Measurements from ENCODE around the gene ANKRD17.
A peak's percentile ranks its signal among the peaks of the same experiment; 100 is the strongest.

Gene ANKRD17

DNA sequence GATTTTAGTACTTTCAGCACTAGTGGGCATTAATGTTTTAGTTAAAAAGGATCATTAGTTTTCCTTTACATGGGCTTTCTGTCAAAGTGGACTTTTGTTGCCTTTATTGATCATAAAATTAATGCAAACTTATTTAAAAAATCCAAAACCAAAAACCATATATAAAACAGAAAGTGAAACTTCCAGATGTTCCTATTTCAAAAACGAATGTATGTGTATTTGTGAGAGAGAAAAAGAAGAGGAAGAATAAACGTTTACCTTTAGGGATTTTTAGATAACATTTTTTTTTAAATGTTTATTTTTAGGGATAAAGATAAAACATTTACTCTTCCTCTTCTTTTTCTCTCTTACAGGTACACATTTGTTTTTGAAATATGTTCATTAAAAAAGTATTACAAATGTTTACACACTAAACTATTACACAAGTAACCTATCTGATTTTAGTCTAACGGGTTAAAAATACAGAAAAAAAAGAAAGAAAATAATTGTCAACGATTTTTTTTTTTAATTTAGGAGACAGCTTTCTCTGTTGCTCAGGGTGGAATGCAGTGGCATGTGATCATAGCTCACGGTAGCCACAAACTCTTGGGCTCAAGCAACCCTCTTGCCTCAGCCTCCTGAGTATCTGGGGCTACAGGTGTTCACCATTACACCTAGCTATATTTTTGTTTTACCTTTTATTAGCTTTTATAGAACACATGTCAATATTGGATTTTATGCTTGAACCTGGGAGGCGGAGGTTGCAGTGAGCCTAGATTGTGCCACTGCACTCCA, 172.3 kb downstream of the ANKRD17 start:
- TF ChIP-seq, protein P1, sequence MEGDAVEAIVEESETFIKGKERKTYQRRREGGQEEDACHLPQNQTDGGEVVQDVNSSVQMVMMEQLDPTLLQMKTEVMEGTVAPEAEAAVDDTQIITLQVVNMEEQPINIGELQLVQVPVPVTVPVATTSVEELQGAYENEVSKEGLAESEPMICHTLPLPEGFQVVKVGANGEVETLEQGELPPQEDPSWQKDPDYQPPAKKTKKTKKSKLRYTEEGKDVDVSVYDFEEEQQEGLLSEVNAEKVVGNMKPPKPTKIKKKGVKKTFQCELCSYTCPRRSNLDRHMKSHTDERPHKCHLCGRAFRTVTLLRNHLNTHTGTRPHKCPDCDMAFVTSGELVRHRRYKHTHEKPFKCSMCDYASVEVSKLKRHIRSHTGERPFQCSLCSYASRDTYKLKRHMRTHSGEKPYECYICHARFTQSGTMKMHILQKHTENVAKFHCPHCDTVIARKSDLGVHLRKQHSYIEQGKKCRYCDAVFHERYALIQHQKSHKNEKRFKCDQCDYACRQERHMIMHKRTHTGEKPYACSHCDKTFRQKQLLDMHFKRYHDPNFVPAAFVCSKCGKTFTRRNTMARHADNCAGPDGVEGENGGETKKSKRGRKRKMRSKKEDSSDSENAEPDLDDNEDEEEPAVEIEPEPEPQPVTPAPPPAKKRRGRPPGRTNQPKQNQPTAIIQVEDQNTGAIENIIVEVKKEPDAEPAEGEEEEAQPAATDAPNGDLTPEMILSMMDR (IDR thresholded peaks at IDR 0.05; ENCODE audit: control insufficient read depth, extremely low read depth, insufficient read depth) = no peak

DNA sequence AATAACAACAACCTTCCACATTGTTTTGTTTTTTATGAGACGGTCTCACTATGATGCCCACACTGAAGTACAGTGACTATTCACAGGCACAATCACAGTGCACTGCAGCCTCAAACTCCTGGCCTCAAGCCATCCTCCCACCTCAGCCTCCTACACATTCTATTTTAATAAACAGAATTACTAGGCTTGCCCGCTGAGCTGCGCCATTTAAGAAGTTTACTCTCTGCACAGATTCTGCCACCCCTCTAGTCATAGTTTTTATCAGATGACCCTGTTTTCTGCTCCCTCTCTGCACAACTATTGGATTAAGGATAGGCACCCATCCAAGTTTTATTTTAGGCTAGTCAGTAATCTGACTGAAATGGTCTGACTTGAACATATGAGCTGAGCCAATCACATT, 177.8 kb downstream of the ANKRD17 start:
- DNase-seq (ENCODE audit: low read depth) = no peak
- TF ChIP-seq, protein P1 (IDR thresholded peaks at IDR 0.05; ENCODE audit: control insufficient read depth, extremely low read depth, insufficient read depth) = no peak
- H3K4me3 ChIP-seq (ENCODE audit: low read depth, low read length) = no peak overlapping the region

More for the DNA sequence above, 172.3 kb downstream of the ANKRD17 start:
- no peak for DNase-seq (ENCODE audit: low read depth)
- no peak overlapping the region for H3K4me3 ChIP-seq (ENCODE audit: low read depth, low read length)

DNA sequence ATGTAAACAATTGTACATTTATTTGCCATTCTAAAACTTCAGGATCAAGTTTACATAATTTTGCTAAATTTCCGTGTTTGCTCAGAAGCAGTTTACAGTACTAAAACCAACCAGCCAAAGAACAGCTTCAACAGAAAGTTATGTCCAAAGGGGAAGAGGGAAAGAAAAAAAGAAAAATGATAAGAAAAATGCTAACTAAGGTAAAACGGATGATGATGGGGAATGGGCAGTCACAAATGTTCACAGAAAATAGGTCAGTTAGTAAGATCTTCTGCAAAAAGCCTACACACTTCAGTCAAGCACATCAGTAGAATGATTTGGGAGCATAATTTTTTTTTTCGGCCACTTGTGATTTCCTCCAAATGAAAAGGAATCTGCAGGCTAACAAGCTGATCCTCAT, 182.8 kb downstream of the ANKRD17 start:
- DNase-seq (ENCODE audit: low read depth) = no peak
- TF ChIP-seq, protein P1 (IDR thresholded peaks at IDR 0.05; ENCODE audit: control insufficient read depth, extremely low read depth, insufficient read depth) = no peak
- H3K4me3 ChIP-seq (ENCODE audit: low read depth, low read length) = no peak overlapping the region

- H3K4me3 ChIP-seq (ENCODE audit: low read depth, low read length) = peak overlapping the region; percentile 74
- DNase-seq (ENCODE audit: low read depth) = no peak
- TF ChIP-seq, protein P1 (IDR thresholded peaks at IDR 0.05; ENCODE audit: control insufficient read depth, extremely low read depth, insufficient read depth) = no peak
These were observed 188.6 kb downstream of the ANKRD17 start for GRCh38 chr4:73070074-73070390.

GRCh38 chr4:73069338-73070073, 189.1 kb downstream of the ANKRD17 start, which contains the start of gene COX18:
COX18 (minus strand) TSS chr4:73069716; CDS start chr4:73069649, 67 bp downstream.
- DNase-seq (ENCODE audit: low read depth) = peak; percentile 97

DNA sequence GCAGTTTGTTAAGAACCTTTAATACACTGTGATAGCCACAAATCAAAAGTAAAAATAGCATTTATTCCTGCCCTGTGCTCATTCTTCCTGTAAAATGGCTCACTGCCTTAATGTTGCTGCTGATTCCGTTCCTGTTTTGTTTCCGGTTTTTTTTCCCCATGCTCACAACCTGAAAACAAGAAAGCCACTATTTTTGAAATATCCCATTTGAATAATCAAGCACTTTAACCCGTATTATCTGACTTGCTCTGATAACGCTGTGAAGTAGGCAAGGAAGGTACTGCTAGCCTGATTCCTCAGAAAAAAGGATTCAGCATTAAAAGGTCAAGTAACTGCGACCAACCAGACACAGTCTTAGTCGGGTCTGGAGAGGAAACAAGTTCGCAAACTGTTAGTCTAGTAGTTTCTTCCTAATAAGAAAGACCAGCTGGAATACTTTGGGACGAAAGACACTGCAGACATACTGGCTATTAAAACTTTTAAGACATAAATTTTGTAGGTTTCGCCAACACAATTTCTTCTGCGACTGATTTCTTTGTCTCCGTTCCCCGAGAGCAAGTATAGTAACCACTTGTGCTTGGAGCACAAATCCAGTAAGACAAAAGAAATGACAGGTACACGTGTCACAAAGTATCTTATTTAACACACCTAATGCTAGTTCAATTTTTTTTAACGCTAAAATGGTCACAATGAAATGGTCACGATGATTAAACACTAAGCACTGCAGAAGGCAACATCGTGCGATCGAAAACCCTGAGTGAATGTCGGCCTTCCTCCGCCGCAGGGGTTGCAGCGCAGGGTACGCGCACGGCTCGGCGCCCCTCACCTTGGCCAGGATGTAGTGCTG, 189.9 kb downstream of the ANKRD17 start:
- H3K4me3 ChIP-seq (ENCODE audit: low read depth, low read length) = peak overlapping the region; percentile 74
- peak; percentile 8 for DNase-seq (ENCODE audit: low read depth)
- TF ChIP-seq, protein P1 (IDR thresholded peaks at IDR 0.05; ENCODE audit: control insufficient read depth, extremely low read depth, insufficient read depth) = no peak

More at GRCh38 chr4:73069338-73070073, 189.1 kb downstream of the ANKRD17 start, which contains the start of gene COX18:
- TF ChIP-seq, protein P1 (IDR thresholded peaks at IDR 0.05; ENCODE audit: control insufficient read depth, extremely low read depth, insufficient read depth) = no peak
- peak within 1 kb of the TSS; percentile 74 for H3K4me3 ChIP-seq (ENCODE audit: low read depth, low read length)

All from LNCaP clone FGC (cell line).